Measurements from ENCODE around the gene ZNF385A.

DNA sequence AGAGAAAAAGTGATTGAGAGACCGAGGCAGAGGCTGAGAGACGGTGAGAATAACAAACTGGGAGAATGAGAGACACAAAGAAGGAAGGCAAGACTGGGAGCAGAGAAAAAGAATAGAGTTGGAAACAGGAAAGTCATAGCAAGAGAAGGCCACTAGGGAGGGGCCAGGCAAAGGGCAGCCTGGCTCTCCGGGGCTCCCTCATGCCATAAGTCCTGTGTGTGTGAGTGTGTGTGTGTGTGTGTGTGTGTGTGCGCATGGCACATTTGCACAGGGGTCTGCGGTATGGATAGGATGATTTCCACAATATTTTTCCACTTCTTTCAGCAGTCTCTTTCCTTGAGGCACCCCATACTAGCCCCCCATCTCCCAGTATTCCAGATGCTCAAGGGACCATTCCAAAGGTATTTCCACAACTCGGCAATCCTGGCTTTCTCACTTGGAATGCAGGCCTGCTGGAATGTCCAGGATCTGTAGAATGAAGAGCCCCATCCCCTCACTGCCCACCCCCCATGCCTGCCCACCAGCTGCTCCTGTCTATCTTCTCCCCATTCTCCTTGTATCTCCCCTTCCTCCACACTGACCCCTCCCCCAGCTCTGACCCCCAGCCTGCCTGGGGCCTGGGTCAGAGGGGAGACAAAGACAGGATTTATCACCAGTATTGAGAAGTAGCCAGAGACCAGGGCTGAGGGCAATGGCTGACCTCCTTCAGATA, 29.3 kb downstream of the ZNF385A start:
- TF ChIP-seq ZNF157 (tag by site-specific recombination; IDR thresholded peaks at IDR 0.05) (no peak), ZNF776 (tag by site-specific recombination; IDR thresholded peaks at IDR 0.05; ENCODE audit: borderline replicate concordance) (no peak), ZNF580 (tag by site-specific recombination; IDR thresholded peaks at IDR 0.05) (no peak)
- TF ChIP-seq, protein P1, sequence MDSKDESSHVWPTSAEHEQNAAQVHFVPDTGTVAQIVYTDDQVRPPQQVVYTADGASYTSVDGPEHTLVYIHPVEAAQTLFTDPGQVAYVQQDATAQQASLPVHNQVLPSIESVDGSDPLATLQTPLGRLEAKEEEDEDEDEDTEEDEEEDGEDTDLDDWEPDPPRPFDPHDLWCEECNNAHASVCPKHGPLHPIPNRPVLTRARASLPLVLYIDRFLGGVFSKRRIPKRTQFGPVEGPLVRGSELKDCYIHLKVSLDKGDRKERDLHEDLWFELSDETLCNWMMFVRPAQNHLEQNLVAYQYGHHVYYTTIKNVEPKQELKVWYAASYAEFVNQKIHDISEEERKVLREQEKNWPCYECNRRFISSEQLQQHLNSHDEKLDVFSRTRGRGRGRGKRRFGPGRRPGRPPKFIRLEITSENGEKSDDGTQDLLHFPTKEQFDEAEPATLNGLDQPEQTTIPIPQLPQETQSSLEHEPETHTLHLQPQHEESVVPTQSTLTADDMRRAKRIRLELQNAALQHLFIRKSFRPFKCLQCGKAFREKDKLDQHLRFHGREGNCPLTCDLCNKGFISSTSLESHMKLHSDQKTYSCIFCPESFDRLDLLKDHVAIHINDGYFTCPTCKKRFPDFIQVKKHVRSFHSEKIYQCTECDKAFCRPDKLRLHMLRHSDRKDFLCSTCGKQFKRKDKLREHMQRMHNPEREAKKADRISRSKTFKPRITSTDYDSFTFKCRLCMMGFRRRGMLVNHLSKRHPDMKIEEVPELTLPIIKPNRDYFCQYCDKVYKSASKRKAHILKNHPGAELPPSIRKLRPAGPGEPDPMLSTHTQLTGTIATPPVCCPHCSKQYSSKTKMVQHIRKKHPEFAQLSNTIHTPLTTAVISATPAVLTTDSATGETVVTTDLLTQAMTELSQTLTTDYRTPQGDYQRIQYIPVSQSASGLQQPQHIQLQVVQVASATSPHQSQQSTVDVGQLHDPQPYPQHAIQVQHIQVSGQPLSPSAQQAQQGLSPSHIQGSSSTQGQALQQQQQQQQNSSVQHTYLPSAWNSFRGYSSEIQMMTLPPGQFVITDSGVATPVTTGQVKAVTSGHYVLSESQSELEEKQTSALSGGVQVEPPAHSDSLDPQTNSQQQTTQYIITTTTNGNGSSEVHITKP (tag by site-specific recombination; IDR thresholded peaks at IDR 0.05), result no peak
- TF ChIP-seq, protein P2, sequence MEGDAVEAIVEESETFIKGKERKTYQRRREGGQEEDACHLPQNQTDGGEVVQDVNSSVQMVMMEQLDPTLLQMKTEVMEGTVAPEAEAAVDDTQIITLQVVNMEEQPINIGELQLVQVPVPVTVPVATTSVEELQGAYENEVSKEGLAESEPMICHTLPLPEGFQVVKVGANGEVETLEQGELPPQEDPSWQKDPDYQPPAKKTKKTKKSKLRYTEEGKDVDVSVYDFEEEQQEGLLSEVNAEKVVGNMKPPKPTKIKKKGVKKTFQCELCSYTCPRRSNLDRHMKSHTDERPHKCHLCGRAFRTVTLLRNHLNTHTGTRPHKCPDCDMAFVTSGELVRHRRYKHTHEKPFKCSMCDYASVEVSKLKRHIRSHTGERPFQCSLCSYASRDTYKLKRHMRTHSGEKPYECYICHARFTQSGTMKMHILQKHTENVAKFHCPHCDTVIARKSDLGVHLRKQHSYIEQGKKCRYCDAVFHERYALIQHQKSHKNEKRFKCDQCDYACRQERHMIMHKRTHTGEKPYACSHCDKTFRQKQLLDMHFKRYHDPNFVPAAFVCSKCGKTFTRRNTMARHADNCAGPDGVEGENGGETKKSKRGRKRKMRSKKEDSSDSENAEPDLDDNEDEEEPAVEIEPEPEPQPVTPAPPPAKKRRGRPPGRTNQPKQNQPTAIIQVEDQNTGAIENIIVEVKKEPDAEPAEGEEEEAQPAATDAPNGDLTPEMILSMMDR (tag by site-specific recombination; IDR thresholded peaks at IDR 0.05), result peak; percentile 49; the same call in 1 of the 2 replicates
